ENCODE results near the gene PLCL2.

PLCL2 gene

DNA sequence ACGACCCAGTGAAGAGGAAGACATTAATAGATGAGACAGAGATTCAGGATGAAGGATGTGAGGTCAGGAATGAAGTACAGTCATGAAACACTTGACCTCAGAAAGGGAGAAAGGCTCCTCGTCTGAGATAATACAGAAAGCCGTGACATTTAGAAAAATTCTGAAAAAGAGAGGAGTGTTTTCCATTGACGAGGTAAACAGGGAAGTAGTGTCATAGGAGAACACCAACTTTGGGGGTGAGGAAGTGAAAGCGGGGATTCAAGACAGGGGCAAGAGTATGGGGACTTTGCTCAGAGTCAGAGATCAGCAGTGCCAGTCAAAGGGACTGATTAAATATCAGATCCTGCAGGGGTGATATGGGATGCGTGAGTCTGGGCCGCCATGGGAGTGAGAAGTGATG is 160.9 kb downstream of the PLCL2 start:
- no peak for DNase-seq
- Histone ChIP-seq H3K4me3 (ENCODE audit: low read length) (no peak overlapping the region), H3K4me1 (ENCODE audit: low read length) (no peaks in the 10 kb centered on the region), H3F3A (ENCODE audit: insufficient read depth, low read length) (no peaks in the 10 kb centered on the region), H3K27ac (ENCODE audit: low read length) (no peak overlapping the region), H3K9me2 (replicated peaks; ENCODE audit: insufficient read depth, low read length) (no peaks in the 10 kb centered on the region), H3K36me3 (replicated peaks; ENCODE audit: insufficient read depth, low read length) (no peaks in the 10 kb centered on the region), H3K4me2 (ENCODE audit: low read depth, low read length) (no peak overlapping the region), H3K79me2 (ENCODE audit: low read length) (no peaks in the 10 kb centered on the region), H4K20me1 (ENCODE audit: insufficient read depth, low read length) (no peaks in the 10 kb centered on the region), H3K27me3 (replicated peaks; ENCODE audit: insufficient read depth, low read length) (no peaks in the 10 kb centered on the region), H2AFZ (ENCODE audit: low read length) (no peak overlapping the region), H3K9me3 (replicated peaks; ENCODE audit: insufficient read depth, low read length) (no peaks in the 10 kb centered on the region), H3K9ac (ENCODE audit: low read length) (no peak overlapping the region)
- TF ChIP-seq, protein P1, sequence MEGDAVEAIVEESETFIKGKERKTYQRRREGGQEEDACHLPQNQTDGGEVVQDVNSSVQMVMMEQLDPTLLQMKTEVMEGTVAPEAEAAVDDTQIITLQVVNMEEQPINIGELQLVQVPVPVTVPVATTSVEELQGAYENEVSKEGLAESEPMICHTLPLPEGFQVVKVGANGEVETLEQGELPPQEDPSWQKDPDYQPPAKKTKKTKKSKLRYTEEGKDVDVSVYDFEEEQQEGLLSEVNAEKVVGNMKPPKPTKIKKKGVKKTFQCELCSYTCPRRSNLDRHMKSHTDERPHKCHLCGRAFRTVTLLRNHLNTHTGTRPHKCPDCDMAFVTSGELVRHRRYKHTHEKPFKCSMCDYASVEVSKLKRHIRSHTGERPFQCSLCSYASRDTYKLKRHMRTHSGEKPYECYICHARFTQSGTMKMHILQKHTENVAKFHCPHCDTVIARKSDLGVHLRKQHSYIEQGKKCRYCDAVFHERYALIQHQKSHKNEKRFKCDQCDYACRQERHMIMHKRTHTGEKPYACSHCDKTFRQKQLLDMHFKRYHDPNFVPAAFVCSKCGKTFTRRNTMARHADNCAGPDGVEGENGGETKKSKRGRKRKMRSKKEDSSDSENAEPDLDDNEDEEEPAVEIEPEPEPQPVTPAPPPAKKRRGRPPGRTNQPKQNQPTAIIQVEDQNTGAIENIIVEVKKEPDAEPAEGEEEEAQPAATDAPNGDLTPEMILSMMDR (IDR thresholded peaks at IDR 0.05; ENCODE audit: low read length): no peak
- TF ChIP-seq EZH2 (optimal IDR thresholded peaks at IDR 0.05; ENCODE audit: low read depth, low read length) (no peak), EZH2phosphoT487 (IDR thresholded peaks at IDR 0.05; ENCODE audit: low read length) (no peak)

DNA sequence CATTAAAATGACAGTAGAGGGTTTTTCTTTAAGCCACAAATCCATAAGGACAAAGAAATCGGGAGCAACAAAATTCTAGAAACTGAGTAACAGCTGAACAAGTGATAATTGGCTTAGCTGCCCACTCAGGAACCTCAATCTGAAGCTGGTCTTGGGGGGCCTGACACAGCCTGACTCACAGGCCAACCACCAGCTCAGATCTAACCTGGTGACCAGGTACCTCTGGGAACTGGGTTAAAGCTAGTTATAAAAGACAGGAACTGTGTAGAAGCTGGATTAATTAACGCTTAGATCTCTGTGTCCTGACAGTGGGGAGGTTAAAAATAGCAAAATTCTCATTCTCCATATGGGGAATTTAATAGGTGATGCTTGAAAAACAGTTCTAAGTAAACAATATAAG is 161.9 kb downstream of the PLCL2 start:
- Histone ChIP-seq H2AFZ (ENCODE audit: low read length) (no peak overlapping the region), H3K9ac (ENCODE audit: low read length) (no peak overlapping the region), H3K9me3 (replicated peaks; ENCODE audit: insufficient read depth, low read length) (no peaks in the 10 kb centered on the region), H3K4me1 (ENCODE audit: low read length) (no peaks in the 10 kb centered on the region), H3K9me2 (replicated peaks; ENCODE audit: insufficient read depth, low read length) (no peaks in the 10 kb centered on the region), H3K4me3 (ENCODE audit: low read length) (no peak overlapping the region), H3K79me2 (ENCODE audit: low read length) (no peaks in the 10 kb centered on the region), H3K4me2 (ENCODE audit: low read depth, low read length) (no peak overlapping the region), H4K20me1 (ENCODE audit: insufficient read depth, low read length) (no peaks in the 10 kb centered on the region), H3K27ac (ENCODE audit: low read length) (no peak overlapping the region), H3K27me3 (replicated peaks; ENCODE audit: insufficient read depth, low read length) (no peaks in the 10 kb centered on the region), H3K36me3 (replicated peaks; ENCODE audit: insufficient read depth, low read length) (no peaks in the 10 kb centered on the region), H3F3A (ENCODE audit: insufficient read depth, low read length) (no peaks in the 10 kb centered on the region)
- no peak for DNase-seq
- TF ChIP-seq EZH2phosphoT487 (IDR thresholded peaks at IDR 0.05; ENCODE audit: low read length) (no peak), EZH2 (optimal IDR thresholded peaks at IDR 0.05; ENCODE audit: low read depth, low read length) (no peak)
- TF ChIP-seq, protein P1 (IDR thresholded peaks at IDR 0.05; ENCODE audit: low read length): no peak

DNA sequence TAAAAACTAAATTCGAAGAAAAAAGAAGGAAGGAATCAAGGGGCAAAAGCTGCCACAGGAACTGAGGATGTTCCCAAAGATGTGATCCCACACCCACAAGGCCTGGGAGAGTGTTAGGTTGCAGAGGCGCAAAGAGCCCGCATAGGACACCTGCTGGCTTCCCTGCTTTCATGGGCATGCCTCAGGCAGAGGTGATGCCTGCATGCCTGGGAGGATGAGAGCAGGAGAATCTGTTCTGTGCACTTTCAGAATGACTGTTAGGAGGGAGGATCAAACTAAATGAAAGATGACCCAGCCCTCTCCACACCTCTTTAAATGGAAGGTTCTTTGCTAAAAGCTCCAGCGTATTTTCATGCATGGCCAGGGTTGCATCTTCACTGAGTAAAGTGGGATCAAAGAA is 162.4 kb downstream of the PLCL2 start:
- TF ChIP-seq, protein P1 (IDR thresholded peaks at IDR 0.05; ENCODE audit: low read length): no peak
- no peak for TF ChIP-seq EZH2 (optimal IDR thresholded peaks at IDR 0.05; ENCODE audit: low read depth, low read length)
- no peak for TF ChIP-seq EZH2phosphoT487 (IDR thresholded peaks at IDR 0.05; ENCODE audit: low read length)
- Histone ChIP-seq H3K4me2 (ENCODE audit: low read depth, low read length) (no peak overlapping the region), H3K4me3 (ENCODE audit: low read length) (no peak overlapping the region), H3K79me2 (ENCODE audit: low read length) (no peaks in the 10 kb centered on the region), H3K4me1 (ENCODE audit: low read length) (no peaks in the 10 kb centered on the region), H4K20me1 (ENCODE audit: insufficient read depth, low read length) (no peaks in the 10 kb centered on the region), H2AFZ (ENCODE audit: low read length) (no peak overlapping the region), H3K36me3 (replicated peaks; ENCODE audit: insufficient read depth, low read length) (no peaks in the 10 kb centered on the region), H3K9me3 (replicated peaks; ENCODE audit: insufficient read depth, low read length) (no peaks in the 10 kb centered on the region), H3K27ac (ENCODE audit: low read length) (no peak overlapping the region), H3F3A (ENCODE audit: insufficient read depth, low read length) (no peaks in the 10 kb centered on the region), H3K9ac (ENCODE audit: low read length) (no peak overlapping the region), H3K27me3 (replicated peaks; ENCODE audit: insufficient read depth, low read length) (no peaks in the 10 kb centered on the region), H3K9me2 (replicated peaks; ENCODE audit: insufficient read depth, low read length) (no peaks in the 10 kb centered on the region)
- DNase-seq: no peak
